HG03378 (cell line): Measurements from ENCODE around the gene MAML3.

Source experiments
- ATAC-seq: cut with Tn5 transposase; IDR thresholded peaks from one replicate; pipeline ENCODE4 v1.9.1; 2021; ENCODE audit warnings: mild to moderate bottlenecking, moderate library complexity; ENCODE audit not compliant: unreplicated experiment

The MAML3 gene

GRCh38 chr4:139851133-139851532 lies 302.9 kb downstream of the MAML3 start:
- no peak for ATAC-seq

DNA sequence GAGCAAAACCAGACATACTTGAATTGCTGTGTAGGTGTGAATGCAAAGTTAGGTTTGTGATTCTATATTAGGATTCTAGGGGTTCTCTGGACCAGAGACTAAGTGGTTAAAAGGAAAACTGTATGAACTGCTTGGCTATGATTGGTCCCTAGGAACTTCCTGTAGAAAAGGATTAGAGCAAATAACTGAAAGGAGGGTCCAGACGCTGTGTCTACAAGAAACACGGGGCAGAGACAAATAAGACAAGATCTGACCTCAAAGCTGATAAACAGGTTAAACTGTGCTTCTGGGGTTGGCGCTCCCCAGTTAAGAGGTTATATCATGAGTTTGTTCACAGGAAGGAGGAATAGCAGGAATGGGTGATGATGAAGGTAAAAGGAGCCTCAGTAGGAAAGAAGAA lies 304.8 kb downstream of the MAML3 start:
- no peak for ATAC-seq

- ATAC-seq = no peak
Observed at GRCh38 chr4:139848028-139848427, 306.0 kb downstream of the MAML3 start.

GRCh38 chr4:139847602-139848001 lies 306.4 kb downstream of the MAML3 start:
- ATAC-seq = no peak

GRCh38 chr4:139846766-139847165 lies 307.2 kb downstream of the MAML3 start:
- ATAC-seq = no peak

DNA sequence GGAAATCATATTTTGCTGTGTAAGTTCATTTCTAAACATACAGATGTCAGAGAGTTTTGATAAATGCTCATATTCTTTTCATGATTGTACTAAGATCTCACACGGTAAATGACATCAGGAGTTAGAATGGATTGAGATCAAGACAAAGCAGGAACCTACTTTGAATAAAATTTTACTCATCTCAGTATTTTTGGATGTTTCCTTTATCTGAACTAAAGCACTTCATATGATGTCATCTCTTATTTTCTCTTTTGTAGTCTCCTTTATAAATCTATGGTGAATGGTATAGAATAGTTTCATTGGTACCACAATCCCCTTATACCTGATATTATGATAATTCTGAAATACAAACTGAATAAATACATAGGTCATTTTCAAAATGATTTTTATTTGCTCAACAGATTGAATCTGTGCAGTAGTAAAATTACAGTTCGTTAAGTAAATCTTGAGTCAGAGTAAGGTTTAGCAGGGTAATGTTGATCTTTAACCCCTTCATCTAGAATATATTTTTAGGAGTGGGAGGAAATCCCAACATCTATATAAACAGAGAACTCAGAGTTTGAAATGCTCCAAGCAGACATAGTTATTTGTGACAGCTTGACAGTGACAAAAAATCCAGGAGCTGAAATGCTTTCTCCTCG lies 308.4 kb downstream of the MAML3 start:
- no peak for ATAC-seq

DNA sequence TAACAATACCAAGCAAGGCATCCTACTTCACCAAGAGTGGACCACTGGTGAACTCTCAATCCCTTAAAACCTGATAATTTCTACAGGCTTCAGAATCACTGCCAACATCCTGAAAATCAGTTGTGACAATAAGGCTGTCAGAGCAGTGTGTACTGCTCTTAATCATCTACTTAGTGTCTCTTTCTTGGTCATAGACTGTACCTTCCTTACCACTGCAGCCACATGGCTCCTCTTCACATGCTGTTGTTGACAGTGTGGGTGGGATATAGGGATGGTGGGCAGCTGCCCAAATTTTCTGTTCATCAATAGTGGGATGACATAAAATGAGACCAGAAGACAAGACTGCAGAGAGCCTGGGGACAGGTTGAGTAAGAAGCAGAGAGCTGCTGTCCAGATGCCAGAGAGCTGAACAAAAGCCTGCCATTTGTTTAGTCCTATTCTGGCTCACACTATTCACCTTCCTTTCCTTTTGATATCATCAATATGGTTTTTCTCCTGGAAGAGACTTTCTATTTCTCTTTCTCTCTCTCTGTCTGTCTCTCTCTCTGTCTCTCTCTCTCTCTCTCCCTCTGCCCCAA lies 309.4 kb downstream of the MAML3 start:
- ATAC-seq = no peak

DNA sequence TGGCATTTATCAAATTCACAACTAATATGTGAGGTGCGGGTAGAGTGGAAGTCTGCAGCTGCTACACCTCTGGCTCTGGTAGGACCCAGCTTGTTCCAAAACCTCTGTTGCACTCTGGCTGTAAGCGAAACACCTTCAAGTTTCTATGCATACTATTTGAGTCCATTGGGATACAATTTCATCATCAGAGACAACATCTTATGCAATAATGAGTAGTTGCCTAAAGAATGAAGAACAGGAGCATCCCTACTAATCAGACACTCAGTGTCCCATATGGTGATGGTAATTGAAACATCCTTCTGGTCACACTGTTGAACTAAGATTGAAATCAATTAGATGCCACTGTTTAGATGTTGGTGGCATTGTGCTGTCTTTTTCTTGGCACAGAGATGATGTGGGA lies 309.9 kb downstream of the MAML3 start:
- no peak for ATAC-seq

DNA sequence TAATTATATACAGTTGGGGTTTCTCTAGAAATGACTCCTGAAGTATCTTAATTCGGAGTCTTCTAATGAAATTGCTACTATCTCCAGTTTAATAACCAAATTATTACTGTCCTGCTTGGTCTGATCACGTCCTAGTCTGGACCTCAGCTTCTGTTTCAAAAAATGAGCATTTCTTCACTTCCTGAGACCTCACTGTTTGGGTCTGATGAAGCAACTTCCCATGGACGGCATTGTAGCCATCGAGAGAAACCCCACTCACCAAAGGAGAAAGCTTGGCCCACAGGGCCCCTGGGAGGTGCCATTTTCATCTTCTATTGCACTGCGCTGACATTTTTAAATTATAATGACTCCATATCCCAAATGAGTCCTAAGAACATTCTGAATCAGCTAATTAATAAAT lies 310.3 kb downstream of the MAML3 start:
- ATAC-seq = no peak

GRCh38 chr4:139841464-139842195 lies 312.4 kb downstream of the MAML3 start:
- no peak for ATAC-seq

- no peak for ATAC-seq
Observed at GRCh38 chr4:139840773-139841172, 313.2 kb downstream of the MAML3 start.

- ATAC-seq = no peak
Observed at GRCh38 chr4:139839403-139840031, 314.5 kb downstream of the MAML3 start.

GRCh38 chr4:139838811-139839210 lies 315.2 kb downstream of the MAML3 start:
- no peak for ATAC-seq

GRCh38 chr4:139834981-139835391 lies 319.0 kb downstream of the MAML3 start:
- ATAC-seq = no peak

DNA sequence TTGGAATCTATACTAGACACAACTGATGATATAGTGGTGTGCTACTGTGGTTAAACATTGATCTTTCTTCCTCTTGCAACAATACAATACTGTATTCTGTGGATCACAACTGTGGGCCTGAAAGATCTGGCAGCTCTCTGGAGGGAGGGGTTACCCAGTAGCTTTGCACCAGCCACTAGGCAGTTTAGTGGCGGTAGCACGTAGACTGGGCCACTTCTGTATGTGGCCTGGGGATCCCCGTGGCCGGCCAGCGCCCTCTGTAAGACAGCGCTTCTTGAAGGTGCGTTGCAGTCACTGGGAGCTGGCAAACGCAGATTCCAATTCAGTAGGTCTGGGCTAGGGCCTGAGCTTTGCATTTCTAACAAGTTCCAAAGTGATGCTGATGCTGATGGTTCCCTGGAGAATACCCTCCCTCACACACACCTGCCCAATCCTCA lies 319.7 kb downstream of the MAML3 start:
- no peak for ATAC-seq

- no peak for ATAC-seq
Observed at GRCh38 chr4:139833151-139833910, 320.7 kb downstream of the MAML3 start.

GRCh38 chr4:139828966-139829664 lies 324.9 kb downstream of the MAML3 start:
- ATAC-seq = no peak

GRCh38 chr4:139826426-139826825 lies 327.6 kb downstream of the MAML3 start:
- no peak for ATAC-seq

DNA sequence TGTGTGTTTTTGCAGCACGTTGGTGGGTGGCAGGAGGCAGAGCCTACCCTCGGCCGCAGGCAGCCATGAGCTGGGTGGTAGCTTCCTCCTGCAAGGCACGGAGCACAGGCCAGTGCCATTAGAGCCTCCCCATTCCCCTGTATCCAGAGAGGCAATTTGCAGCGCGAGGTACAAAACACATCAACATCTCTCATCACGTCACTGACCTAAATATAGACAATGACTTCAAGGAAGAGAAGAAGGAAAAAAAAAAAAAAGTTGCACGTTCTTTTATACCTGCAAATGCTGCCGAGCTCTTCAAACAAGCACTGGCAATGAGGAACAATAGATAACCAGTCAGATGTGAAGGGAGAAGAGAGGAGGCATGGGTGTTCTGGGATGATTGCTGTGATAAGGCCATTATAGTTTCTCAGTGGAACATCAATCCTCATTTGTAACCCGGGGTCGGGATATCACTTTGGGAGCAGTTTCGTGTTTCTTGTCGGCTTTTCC lies 328.4 kb downstream of the MAML3 start:
- ATAC-seq = no peak

GRCh38 chr4:139824882-139825522 lies 329.0 kb downstream of the MAML3 start:
- no peak for ATAC-seq
